Inferior parietal cortex (tissue), 1 donor: ENCODE measurements around the gene HSD17B12.
"Not testable (repeated sequence)": the region's sequence is repeated elsewhere in the genome, so short reads cannot be mapped to it uniquely, and the experiment has no call there.

Experiments used
- DNase-seq: peaks from one replicate; pipeline ENCODE4 v3.0.0-alpha.2; 2016; ENCODE audit errors: extremely low spot score

The HSD17B12 gene

GRCh38 chr11:43680521-43681400 lies at the start of gene HSD17B12:
Gene HSD17B12, plus strand, starts transcription at chr11:43680738. Its CDS starts 90 bp downstream, at chr11:43680828.
- peak; percentile 97 for DNase-seq

- DNase-seq = no peak
These were observed 48.8 kb upstream of the HSD17B12 start for GRCh38 chr11:43631732-43632131.

- no peak for DNase-seq
These were observed 48.4 kb upstream of the HSD17B12 start for GRCh38 chr11:43632181-43632580.

GRCh38 chr11:43638717-43639116 lies 41.8 kb upstream of the HSD17B12 start:
- DNase-seq = no peak

- no peak for DNase-seq
These were observed 41.3 kb upstream of the HSD17B12 start for GRCh38 chr11:43639224-43639623.

- DNase-seq = no peak
These were observed 40.6 kb upstream of the HSD17B12 start for GRCh38 chr11:43639920-43640319.

GRCh38 chr11:43643898-43644620 lies 36.5 kb upstream of the HSD17B12 start:
- peak; percentile 95 for DNase-seq

- no peak for DNase-seq
These were observed 35.8 kb upstream of the HSD17B12 start for GRCh38 chr11:43644621-43645299.

GRCh38 chr11:43646767-43647166 lies 33.8 kb upstream of the HSD17B12 start:
- DNase-seq = no peak

- no peak for DNase-seq
These were observed 31.6 kb upstream of the HSD17B12 start for GRCh38 chr11:43648888-43649287.

- no peak for DNase-seq
These were observed 31.0 kb upstream of the HSD17B12 start for GRCh38 chr11:43649501-43649900.

GRCh38 chr11:43649921-43650320 lies 30.6 kb upstream of the HSD17B12 start:
- DNase-seq = no peak

GRCh38 chr11:43663018-43663417 lies 17.5 kb upstream of the HSD17B12 start:
- DNase-seq = not testable (repeated sequence)

- DNase-seq = no peak
These were observed 16.2 kb upstream of the HSD17B12 start for GRCh38 chr11:43664295-43664694.

- not testable (repeated sequence) for DNase-seq
These were observed 9.3 kb upstream of the HSD17B12 start for GRCh38 chr11:43671284-43671683.

- no peak for DNase-seq
These were observed 6.0 kb upstream of the HSD17B12 start for GRCh38 chr11:43674560-43674959.

- no peak for DNase-seq
These were observed 3.6 kb upstream of the HSD17B12 start for GRCh38 chr11:43676933-43677332.

GRCh38 chr11:43681401-43681942 lies 934 bp downstream of the HSD17B12 start:
- DNase-seq = peak; percentile 38

- not testable (repeated sequence) for DNase-seq
These were observed 1.5 kb downstream of the HSD17B12 start for GRCh38 chr11:43682081-43682480.

- no peak for DNase-seq
These were observed 4.9 kb downstream of the HSD17B12 start for GRCh38 chr11:43685440-43685839.

GRCh38 chr11:43686207-43686606 lies 5.7 kb downstream of the HSD17B12 start:
- no peak for DNase-seq
